Hematopoietic multipotent progenitor cell treated with erythropoietin and hydrocortisone succinate and interleukin-3 and kit ligand, for 15 days (in vitro differentiated cells): Measurements from ENCODE around the gene UGT8.
"Not testable (repeated sequence)": the region's sequence is repeated elsewhere in the genome, so short reads cannot be mapped to it uniquely, and the experiment has no call there.

Source experiments
- DNase-seq: peaks from one replicate; pipeline ENCODE4 v3.0.0-alpha.2; 2015; ENCODE audit warnings: low spot score

The UGT8 gene

GRCh38 chr4:114603497-114603896 lies 4.9 kb downstream of the UGT8 start:
- no peak for DNase-seq

DNA sequence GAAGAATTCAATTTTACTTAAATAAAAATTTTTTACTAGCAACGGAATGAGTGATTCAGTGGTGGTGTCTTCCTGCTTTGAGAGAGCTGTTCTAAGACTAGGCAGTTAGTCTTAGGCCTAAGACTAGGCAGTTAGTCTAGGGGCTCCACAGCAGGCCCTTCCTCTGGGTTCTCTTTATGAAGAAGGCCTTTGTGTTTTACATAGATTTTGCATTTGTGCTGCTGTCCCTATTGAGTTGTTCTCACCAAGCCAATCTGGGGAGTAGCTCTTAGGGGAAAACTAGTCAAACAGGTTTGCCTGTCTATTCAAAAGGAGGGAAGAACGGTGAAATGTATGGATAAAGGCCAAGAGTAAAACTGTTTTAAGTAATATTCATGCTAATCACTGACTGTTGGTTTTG lies 7.6 kb downstream of the UGT8 start:
- DNase-seq, result no peak

GRCh38 chr4:114607056-114607455 lies 8.4 kb downstream of the UGT8 start:
- no peak for DNase-seq

DNA sequence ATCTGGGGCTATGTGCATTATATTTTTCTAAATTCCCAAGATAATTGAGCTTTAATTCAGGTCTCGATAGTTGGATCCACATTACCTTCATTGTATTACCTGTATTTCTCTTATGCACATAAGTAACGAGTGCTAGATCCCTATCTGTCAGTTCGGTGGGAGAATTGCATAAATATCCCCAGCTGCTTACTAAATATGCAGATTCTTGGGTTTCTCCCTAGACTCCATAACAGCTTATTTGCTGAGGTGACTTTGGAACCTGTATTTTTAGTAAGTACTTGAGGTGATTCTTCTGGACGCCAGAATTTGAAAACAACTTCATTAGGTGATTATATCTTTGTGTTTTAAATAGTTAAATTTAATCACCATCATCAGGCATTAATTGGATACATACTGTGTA lies 15.0 kb downstream of the UGT8 start:
- no peak for DNase-seq

- DNase-seq, result no peak
Observed at GRCh38 chr4:114615435-114615834, 16.8 kb downstream of the UGT8 start.

DNA sequence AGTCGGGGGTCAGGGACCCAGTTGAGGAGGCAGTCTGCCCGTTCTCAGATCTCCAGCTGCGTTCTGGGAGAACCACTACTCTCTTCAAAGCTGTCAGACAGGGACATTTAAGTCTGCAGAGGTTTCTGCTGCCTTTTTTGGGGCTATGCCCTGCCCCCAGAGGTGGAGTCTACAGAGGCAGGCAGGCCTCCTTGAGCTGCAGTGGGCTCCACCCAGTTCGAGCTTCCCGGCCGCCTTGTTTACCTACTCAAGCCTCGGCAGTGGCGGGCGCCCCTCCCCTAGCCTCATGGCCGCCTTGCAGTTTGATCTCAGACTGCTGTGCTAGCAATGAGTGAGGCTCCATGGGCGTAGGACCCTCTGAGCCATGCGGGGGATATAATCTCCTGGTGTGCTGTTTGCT lies 17.4 kb downstream of the UGT8 start:
- DNase-seq, result not testable (repeated sequence)

DNA sequence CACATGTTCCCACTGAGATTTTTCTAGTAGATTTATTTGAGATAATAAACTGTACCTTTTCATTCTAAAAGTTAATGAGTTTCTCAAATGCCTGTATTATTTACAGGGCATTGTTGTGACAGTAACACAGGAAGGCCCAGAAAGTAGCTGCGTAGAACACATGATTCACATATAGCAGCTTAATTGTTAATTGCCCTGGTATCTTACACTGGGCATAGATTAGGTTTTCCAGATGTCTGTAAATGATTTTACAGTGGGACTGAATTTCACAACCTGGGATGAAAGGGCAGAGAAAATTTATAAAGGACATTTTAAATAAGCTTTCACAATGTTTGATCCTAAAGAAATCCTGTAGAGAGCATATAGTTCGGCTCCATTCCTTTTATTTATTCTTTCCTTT lies 27.6 kb downstream of the UGT8 start:
- DNase-seq, result no peak

DNA sequence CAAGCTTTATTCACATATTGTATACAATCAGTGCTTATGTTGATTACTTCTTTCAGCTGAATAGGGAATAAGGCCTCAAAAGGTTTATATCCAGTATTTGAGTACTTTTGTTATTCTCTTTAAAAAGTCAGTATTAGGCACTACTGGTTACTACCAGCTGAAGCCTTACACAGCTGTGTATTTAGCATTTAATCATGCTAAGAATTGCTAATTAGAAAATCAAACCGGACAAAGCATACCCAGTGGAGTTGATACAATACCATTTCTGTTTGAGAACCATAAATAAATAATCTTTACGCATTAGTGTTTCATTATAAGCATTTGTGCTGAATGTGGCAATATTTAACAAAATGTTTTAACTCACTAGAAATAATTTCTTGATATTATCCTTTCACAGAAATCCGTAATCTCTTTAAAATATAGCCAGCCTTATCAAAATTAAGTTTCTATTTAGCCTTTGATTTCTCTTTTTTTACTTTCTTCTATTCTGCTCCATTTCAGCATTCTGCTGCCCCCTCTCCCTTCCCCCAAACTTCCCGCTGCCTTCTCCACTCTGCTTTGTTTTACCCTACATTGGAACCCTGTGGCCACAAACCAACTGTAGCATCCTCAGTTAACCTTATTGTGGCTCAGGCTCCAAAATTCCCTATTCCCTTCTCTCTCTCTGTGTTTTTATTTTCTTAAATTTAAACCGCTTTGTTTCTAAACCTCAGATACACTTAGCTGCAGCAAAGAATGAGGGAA lies 37.8 kb downstream of the UGT8 start:
- DNase-seq, result no peak

DNA sequence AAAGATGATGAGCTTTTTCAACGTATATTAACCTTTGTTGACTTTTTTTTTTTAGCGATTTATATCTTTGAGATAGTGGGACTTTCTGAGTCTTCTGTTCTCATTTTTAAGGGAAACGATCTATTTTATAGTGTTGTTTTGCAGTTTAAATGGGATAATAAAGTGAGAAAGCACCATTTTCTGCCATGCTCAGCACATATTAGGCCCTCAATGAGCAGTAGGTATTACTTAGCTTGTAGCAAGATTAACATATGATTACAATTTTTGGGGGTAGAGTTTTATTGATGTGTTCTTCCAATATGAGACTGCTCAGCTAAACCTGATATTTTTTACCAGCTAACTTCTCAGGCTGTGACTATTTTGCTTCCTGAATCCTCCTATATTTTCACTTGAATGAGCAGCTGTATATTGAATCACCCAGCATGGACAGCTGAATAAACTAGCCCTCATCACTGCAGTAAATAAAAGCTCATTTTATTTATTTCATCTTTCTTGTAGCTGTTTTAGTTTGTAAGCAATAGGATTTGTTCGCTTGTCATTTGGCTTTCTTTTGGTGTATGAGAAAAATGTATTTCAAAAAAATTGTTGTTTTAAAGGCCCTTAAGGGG lies 43.7 kb downstream of the UGT8 start:
- DNase-seq, result no peak

DNA sequence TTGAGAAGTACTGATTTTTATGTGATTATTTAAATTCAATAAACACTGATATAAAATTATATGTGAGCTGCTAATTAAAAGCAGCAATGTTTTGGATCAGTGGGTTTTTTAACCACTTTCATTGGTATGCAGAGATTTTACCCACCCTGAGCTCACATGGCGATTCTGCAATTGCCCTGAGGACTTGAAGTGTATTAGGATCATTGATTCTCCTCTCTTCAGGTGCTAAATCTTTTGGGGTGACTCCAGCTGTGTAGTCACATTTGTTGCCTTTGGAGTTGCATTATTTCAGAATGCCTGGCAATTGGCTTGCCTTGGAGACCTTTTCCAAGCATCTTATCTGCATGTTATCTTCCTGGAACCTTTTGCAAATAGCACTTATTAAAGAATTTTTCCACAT lies 51.3 kb downstream of the UGT8 start:
- no peak for DNase-seq

- no peak for DNase-seq
Observed at GRCh38 chr4:114653675-114654074, 55.1 kb downstream of the UGT8 start.

GRCh38 chr4:114654592-114654991 lies 56.0 kb downstream of the UGT8 start:
- DNase-seq, result no peak

- DNase-seq, result no peak
Observed at GRCh38 chr4:114658179-114658578, 59.6 kb downstream of the UGT8 start.

GRCh38 chr4:114658776-114659175 lies 60.2 kb downstream of the UGT8 start:
- DNase-seq, result no peak

GRCh38 chr4:114659386-114660008 lies 60.9 kb downstream of the UGT8 start:
- DNase-seq, result no peak

- DNase-seq, result no peak
Observed at GRCh38 chr4:114663083-114663482, 64.5 kb downstream of the UGT8 start.

- DNase-seq, result no peak
Observed at GRCh38 chr4:114668577-114668976, 70.0 kb downstream of the UGT8 start.

DNA sequence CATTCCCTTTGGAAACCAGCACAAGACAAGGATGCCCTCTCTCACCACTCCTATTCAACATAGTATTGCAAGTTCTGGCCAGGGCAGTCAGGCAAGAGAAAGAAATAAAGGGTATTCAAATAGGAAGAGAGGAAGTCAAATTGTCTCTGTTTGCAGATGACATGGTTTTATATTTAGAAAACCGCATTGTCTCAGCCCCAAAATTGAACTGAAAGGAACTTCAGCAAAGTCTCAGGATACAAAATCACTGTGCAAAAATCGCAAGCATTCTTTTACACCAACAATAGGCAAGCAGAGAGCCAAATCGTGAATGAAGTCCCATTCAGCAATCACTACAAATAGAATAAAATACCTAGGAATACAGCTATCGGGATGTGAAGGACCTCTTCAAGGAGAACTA lies 72.1 kb downstream of the UGT8 start:
- not testable (repeated sequence) for DNase-seq

DNA sequence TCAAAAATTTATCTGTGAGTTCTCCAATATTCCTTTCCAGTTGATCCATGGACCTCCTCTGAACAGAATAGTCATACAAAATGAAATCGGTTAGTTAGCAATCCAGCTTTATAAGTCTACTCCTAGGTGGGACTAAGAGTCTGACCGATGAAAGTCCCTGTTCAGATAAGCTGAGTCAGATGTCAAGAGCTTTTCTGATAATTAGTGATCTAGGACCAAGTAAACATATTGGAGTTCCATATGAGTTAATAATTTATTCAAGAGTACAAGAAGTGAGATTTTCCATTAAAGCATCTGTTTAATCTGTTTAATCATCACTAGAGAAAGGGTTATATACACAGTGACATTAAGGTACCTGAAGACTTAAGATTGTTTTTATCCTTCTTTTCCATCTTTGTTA lies 74.7 kb downstream of the UGT8 start:
- no peak for DNase-seq

DNA sequence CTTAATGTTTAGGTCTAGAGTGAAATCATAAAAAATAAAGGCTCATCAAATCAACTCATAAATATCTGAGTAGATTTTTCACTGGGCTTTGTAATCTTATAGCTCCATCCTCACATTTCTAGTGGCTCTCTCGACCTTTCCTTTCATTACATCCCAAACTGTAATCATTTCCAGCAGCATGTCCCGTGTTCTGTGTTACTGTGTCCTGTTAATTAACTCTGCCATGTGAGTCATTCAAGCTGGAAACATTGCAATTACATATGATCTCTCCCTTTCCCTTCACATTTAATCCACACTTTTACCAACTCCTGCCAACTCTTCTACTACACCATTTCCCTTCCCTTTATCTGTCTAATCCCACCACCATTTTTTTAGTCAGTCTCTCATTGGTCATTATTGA lies 75.5 kb downstream of the UGT8 start:
- no peak for DNase-seq

DNA sequence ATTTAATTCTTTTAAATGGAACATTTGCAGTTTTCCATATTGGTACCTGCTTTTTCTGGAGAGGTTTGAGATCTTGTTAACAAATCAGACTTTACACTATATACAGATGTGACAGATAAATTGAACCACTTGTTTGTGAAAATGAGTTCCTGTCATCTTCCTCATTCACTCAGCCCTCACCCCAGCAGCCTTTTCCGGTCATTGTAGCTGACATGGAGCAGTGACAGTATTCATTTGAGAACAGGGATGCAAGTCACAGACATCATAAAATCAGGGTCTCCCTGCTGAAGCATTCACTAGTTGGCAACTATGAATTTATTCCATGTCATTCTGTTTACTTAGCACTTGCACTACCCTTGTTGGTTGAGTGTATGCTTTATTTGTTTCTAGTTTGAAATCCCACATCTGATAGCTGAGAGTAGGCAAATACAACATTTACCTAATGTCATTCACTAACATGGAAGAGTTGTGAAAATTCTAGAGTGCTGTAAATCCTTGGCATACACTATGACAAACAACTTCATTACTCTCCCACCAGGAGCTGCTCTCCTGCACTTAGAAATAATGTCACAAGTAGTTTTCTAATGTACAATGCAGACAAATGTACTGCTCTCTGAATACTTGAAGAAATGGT lies 78.9 kb downstream of the UGT8 start:
- DNase-seq, result no peak

DNA sequence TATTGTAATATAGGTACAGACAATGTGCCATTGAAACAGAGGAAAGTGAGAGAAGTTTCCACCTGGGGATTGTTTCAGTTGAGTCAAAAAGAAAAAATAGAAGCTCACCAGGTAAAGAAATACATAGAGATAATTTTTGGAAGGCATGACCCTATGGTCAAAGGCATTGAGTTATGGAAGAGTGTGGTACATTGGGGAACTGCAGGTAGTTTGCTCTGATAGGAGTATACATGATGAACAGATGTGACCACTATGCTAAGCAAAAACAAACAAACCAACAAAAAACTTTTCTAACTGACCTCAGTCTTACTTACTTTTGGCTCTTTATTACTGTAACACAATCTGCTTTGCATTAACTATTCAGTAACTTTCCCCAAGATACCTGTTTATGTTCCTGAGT lies 85.9 kb downstream of the UGT8 start:
- DNase-seq, result no peak

DNA sequence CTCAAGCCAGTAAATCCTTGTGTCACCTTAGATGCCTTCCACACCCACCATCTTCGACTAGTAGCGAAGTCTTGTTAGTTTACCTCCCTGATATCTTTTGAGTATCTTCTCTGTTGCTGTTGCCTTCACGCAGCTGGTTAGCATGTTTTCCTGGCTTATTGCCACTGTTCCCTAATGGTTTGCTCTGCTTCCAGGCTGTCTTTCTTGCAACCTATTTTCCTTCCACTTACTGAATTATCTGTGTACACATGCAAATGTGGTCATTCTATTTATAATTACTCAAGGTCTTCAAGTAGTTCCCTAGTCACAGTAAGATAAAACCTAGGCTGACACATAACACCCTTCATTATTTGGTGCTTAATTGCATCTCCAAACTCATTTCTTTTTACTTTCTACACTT lies 89.5 kb downstream of the UGT8 start:
- DNase-seq, result no peak
